Left ventricle myocardium inferior (tissue), 1 donor: ENCODE results near the gene MDK. TPM values are rescaled to one million over a fixed set of nuclear protein-coding genes. Genes with fewer than 3 reads are reported as not detected.

Experiments used
- DNase-seq: peaks from one replicate; pipeline ENCODE4 v3.0.0-alpha.2; 2020
- H3K27ac ChIP-seq: fragments of 200-600 bp; replicated peaks from 2 replicates; pipeline ENCODE4 v1.8.0; 2021
- H3K27me3 ChIP-seq: fragments of 200-600 bp; 2 replicates; pipeline ENCODE4 v1.8.0; 2021; ENCODE audit warnings: low read depth
- H3K36me3 ChIP-seq: fragments of 200-600 bp; 2 replicates; pipeline ENCODE4 v1.8.0; 2021
- H3K4me1 ChIP-seq: fragments of 200-600 bp; 2 replicates; pipeline ENCODE4 v1.8.0; 2021
- H3K4me3 ChIP-seq: fragments of 200-600 bp; 2 replicates; pipeline ENCODE4 v1.8.0; 2021; ENCODE audit warnings: mild to moderate bottlenecking, moderate library complexity
- H3K9me3 ChIP-seq: fragments of 200-600 bp; replicated peaks from 2 replicates; pipeline ENCODE4 v1.8.0; 2021
- CTCF ChIP-seq: fragments of 200-600 bp; IDR thresholded peaks from 2 replicates; pipeline ENCODE4 v1.8.0; 2021; ENCODE audit warnings: antibody characterized with exemption, mild to moderate bottlenecking, borderline replicate concordance
- intact Hi-C: fragments of 100-400 bp; cut with micrococcal nuclease; formaldehyde crosslinking; loops from one replicate; pipeline ENCODE4 v1.11.0; 2022
- total RNA-seq: library from RNA; stranded (reverse); fragmentation: NEBNext Ultra II Directional; extraction: Animal tissue kit (Norgen Biotek cat#: 25700); gene quantifications from one replicate; pipeline ENCODE4 v1.2.1, GENCODE V29; 2021
- donor health status: DM: no; HTN: yes; CAD: no; lungs with severe emphysema.

MDK gene
- total RNA-seq, 1 donor from 2014 or later = 5.4 TPM

- no peaks in the 10 kb centered on the region for H3K9me3 ChIP-seq
- no peaks in the 10 kb centered on the region for H3K27me3 ChIP-seq
- TF ChIP-seq CTCF = peak; percentile 16
- H3K27ac ChIP-seq = peak overlapping the region; percentile 96
- H3K4me1 ChIP-seq = peaks cover 88% of the 10 kb centered on the region
- intact Hi-C loops = no loop called here
- peak overlapping the region; percentile 84 for H3K4me3 ChIP-seq
- no peaks in the 10 kb centered on the region for H3K36me3 ChIP-seq
- peak; percentile 75 for DNase-seq
Observed at GRCh38 chr11:46345131-46345597, 36.3 kb upstream of the MDK start.

GRCh38 chr11:46345881-46346484, 35.5 kb upstream of the MDK start:
- intact Hi-C loops = no loop called here
- Histone ChIP-seq H3K9me3 (no peaks in the 10 kb centered on the region), H3K36me3 (no peaks in the 10 kb centered on the region), H3K27ac (peak overlapping the region; percentile 96), H3K27me3 (no peaks in the 10 kb centered on the region), H3K4me3 (peak overlapping the region; percentile 84), H3K4me1 (peaks cover 87% of the 10 kb centered on the region)
- TF ChIP-seq CTCF = no peak
- no peak for DNase-seq

GRCh38 chr11:46346886-46347636, 34.4 kb upstream of the MDK start, which contains the start of gene DGKZ:
TSS of gene DGKZ (plus strand) at chr11:46347463. CDS start at chr11:46347660, 197 bp downstream.
- peaks cover 87% of the 10 kb centered on the region for H3K4me1 ChIP-seq
- intact Hi-C loops = no loop called here
- H3K9me3 ChIP-seq = no peaks in the 10 kb centered on the region
- H3K27ac ChIP-seq = peak within 1 kb of the TSS; percentile 96
- no peaks in the 10 kb centered on the region for H3K27me3 ChIP-seq
- no peaks in the 10 kb centered on the region for H3K36me3 ChIP-seq
- H3K4me3 ChIP-seq = peak within 1 kb of the TSS; percentile 84
- TF ChIP-seq CTCF = peak; percentile 87
- peak; percentile 86 for DNase-seq

- no peak for TF ChIP-seq CTCF
- intact Hi-C loops = no loop called here
- H3K36me3 ChIP-seq = no peaks in the 10 kb centered on the region
- no peaks in the 10 kb centered on the region for H3K9me3 ChIP-seq
- DNase-seq = no peak
- peak overlapping the region; percentile 80 for H3K27ac ChIP-seq
- H3K4me3 ChIP-seq = peak overlapping the region; percentile 84
- H3K27me3 ChIP-seq = no peaks in the 10 kb centered on the region
- H3K4me1 ChIP-seq = peaks cover 87% of the 10 kb centered on the region
Observed at GRCh38 chr11:46347637-46348311, 33.7 kb upstream of the MDK start.

GRCh38 chr11:46348566-46349401, 32.7 kb upstream of the MDK start:
- Histone ChIP-seq H3K27ac (peak overlapping the region; percentile 80), H3K4me1 (peaks cover 85% of the 10 kb centered on the region), H3K4me3 (peak overlapping the region; percentile 84), H3K36me3 (no peaks in the 10 kb centered on the region), H3K9me3 (no peaks in the 10 kb centered on the region), H3K27me3 (no peaks in the 10 kb centered on the region)
- intact Hi-C loops = no loop called here
- TF ChIP-seq CTCF = no peak
- no peak for DNase-seq
